ENCODE measurements around the gene CNTN1. TPM values are rescaled to one million over a fixed set of nuclear protein-coding genes. Genes with fewer than 3 reads are reported as not detected.

Gene CNTN1
- total and polyA plus RNA-seq, 10 of the 15 experiments (the other 5 are each of a cell fraction or from before 2014, with no cell fraction given) = 0.06 to 0.14 TPM; not detected in 8

GRCh38 chr12:40663781-40664180, 28.5 kb upstream of the CNTN1 start:
- H4K20me1 ChIP-seq (ENCODE audit: control insufficient read depth, insufficient read depth) = no peaks in the 10 kb centered on the region
- H3K9me3 ChIP-seq (replicated peaks; ENCODE audit: control insufficient read depth, insufficient read depth, low read length) = no peaks in the 10 kb centered on the region
- DNase-seq (ENCODE audit: low read depth, low spot score) (no peak), FAIRE-seq (no peak), ATAC-seq (no peak)
- no peak overlapping the region for H3K4me3 ChIP-seq
- ChIA-PET POLR2A (no interaction called here), CTCF (no interaction called here), RAD21 (ENCODE audit: unreplicated experiment) (no interaction called here), SMC1A (ENCODE audit: uncharacterized antibody, unreplicated experiment) (interaction anchor here (1.9 kb wide), 1 partner anchor 9 kb away, joined by 5 read pairs; no protein-coding TSS in a partner anchor)
- 0% methylated on average over 1 of the region's 1 CpG for WGBS (ENCODE audit: insufficient coverage, insufficient replicate concordance, low lambda C conversion rate, missing lambda C conversion rate)
- BruUV-seq (replicated peaks) = no TSS peak
- no peaks in the 10 kb centered on the region for H3K36me3 ChIP-seq (ENCODE audit: control insufficient read depth in 2 of 2, insufficient read depth in 2 of 2, low read length in 1 of 2)
- H3K4me1 ChIP-seq (ENCODE audit: control insufficient read depth, insufficient read depth, low read length) = no peaks in the 10 kb centered on the region
- intact Hi-C loops (cut with micrococcal nuclease; ENCODE audit: unreplicated experiment) (no loop called here), in situ Hi-C loops (cut with MboI) (no loop called here)
- no peak overlapping the region for H2AFZ ChIP-seq (ENCODE audit: control insufficient read depth, low read depth, low read length)
- H3K9ac ChIP-seq (ENCODE audit: control insufficient read depth, insufficient read depth, low read length) = no peak overlapping the region
- no peak overlapping the region for H3K27ac ChIP-seq (ENCODE audit: control insufficient read depth, insufficient read depth)
- TF ChIP-seq ATF3 (IDR thresholded peaks at IDR 0.05; ENCODE audit: borderline replicate concordance, extremely low read depth, low read depth, low read length) (no peak), IRF3 (IDR thresholded peaks at IDR 0.05) (no peak), ZNF592 (IDR thresholded peaks at IDR 0.05) (no peak), LARP7 (IDR thresholded peaks at IDR 0.05) (no peak), RB1 (IDR thresholded peaks at IDR 0.05; ENCODE audit: borderline replicate concordance) (no peak), DPF2 (IDR thresholded peaks at IDR 0.05) (no peak), IKZF1 (conservative IDR thresholded peaks at IDR 0.05) (no peak), ASH2L (IDR thresholded peaks at IDR 0.05; ENCODE audit: borderline replicate concordance, low read depth) (no peak), NFXL1 (IDR thresholded peaks at IDR 0.05; ENCODE audit: borderline replicate concordance) (no peak), NFIC (IDR thresholded peaks at IDR 0.05; ENCODE audit: low read depth, low read length) (no peak), FOXM1 (IDR thresholded peaks at IDR 0.05; ENCODE audit: low read depth, low read length) (no peak), HSF1 (IDR thresholded peaks at IDR 0.05; ENCODE audit: low read depth, low read length) (no peak), MAX (IDR thresholded peaks at IDR 0.05; ENCODE audit: low read depth, low read length) (no peak), HCFC1 (IDR thresholded peaks at IDR 0.05; ENCODE audit: low read length) (no peak), IKZF2 (IDR thresholded peaks at IDR 0.05) (no peak), ELK1 (IDR thresholded peaks at IDR 0.05; ENCODE audit: low read depth, low read length) (no peak), SUPT20H (IDR thresholded peaks at IDR 0.05; ENCODE audit: borderline replicate concordance, control insufficient read depth, low read depth, low read length) (no peak)
- H3K4me2 ChIP-seq (ENCODE audit: control insufficient read depth, insufficient read depth) = no peak overlapping the region
- H3K27me3 ChIP-seq (replicated peaks in 1 of 2; ENCODE audit: control insufficient read depth in 2 of 2, insufficient read depth in 2 of 2, low read length in 1 of 2) = no peaks in the 10 kb centered on the region; a peak in 1 of 4 replicates
- H3K79me2 ChIP-seq (ENCODE audit: control insufficient read depth, insufficient read depth, low read length) = no peaks in the 10 kb centered on the region
